Measurements from ENCODE around the gene PDP2.

GRCh38 chr16:66849549-66849948 lies 30.8 kb upstream of the PDP2 start:
- TF ChIP-seq CTCF (IDR thresholded peaks at IDR 0.05; ENCODE audit: low read depth, low read length): no peak
- TF ChIP-seq EZH2phosphoT487 (IDR thresholded peaks at IDR 0.05; ENCODE audit: low read depth): no peak
